ENCODE results near the gene UCK1. TPM values are rescaled to one million over a fixed set of nuclear protein-coding genes. Genes with fewer than 3 reads are reported as not detected.

Gene UCK1
- 10 to 100 TPM; 16.8 to 30.6 (median 21.3) TPM for polyA plus RNA-seq (ENCODE audit: low read depth in 6 of 6)

DNA sequence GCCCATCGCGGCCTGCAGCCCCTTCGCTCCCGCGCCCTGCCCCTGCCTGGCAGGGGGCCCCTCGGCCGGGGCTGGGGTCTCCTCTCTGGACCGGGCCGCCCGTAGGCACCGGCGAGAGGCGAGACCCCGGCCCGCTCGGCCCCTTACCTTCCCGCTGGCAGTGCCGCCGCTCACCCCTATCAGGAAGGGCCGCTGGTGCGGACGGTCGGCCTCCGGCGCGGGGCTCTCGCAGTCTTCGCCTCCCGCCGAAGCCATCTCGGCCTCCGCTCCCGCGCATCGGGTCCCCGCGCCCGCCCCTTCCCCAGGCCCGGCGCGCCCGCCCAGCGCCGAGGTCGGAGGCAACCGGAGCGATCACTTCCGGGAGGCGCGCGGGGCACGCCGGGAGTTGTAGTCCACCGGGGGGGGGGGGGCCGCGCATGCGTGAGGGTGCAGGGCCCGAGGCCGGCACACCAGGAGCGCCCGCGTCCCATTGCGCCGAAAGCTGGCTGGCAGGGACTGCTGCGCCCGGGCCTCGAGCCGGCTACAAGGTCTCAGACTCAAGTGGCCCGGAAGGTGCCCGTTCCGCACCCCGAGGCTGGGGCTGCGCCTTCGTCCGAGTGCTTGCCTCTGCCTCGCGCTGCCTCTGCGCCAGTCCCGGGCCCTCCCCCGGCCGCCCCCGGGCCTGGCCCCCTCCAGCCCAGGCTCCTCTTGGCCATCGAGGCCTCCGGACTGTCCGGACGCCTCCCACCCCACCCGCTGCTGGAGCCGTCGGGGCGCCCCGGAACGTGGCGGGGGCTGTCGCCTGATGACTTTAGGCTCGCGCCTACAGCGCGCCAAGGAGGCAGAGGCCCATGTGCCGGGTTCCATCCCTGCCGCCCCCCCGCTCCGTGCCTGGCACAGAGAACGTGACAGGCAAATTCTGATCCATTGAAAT is at the start of gene UCK1:
Gene UCK1 (minus strand): TSS at position 344 of the 913 bp plus-strand sequence. CDS start 89 bp downstream, at position 255.
- H3K4me1 Mint-ChIP-seq = peaks cover 19 to 43% (median 22%) of the 10 kb centered on the region in 3 donors
- peak; percentile 66 for DNase-seq
- ATAC-seq (ENCODE audit: low read depth in 2 of 2) = peak; percentile 92 to 94
- H3K27me3 Mint-ChIP-seq = no peaks in the 10 kb centered on the region
- peak within 1 kb of the TSS; percentile 77 to 90 (median 78) for H3K4me3 Mint-ChIP-seq
- H3K9me3 Mint-ChIP-seq = no peaks in the 10 kb centered on the region
- no peaks in the 10 kb centered on the region for H3K36me3 Mint-ChIP-seq
- peak within 1 kb of the TSS in 1 of 6 donors; percentile 69 for H3K27ac Mint-ChIP-seq

DNA sequence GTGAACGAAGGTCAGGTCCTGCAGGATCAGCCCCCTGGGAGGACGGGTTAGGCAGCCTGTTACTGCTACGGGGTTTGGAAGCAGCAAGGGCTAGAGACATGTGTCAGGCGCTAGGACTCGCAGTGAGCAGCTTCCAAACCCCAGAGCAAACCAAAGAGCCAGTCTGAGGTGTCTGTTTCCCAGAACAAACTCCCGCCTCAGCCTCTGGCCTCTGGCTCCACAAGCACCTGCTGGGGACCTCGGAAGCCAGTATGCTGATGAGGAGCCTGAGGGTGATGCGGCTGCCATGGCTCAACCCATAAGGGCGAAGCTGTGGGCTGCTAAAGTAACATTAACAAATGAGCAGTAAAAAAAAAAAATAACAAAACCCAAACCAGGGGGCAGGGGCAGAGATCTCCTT is 49.3 kb upstream of the UCK1 start:
- peaks cover 21 to 33% (median 33%) of the 10 kb centered on the region in 3 donors for H3K4me1 Mint-ChIP-seq
- H3K27me3 Mint-ChIP-seq = no peaks in the 10 kb centered on the region
- DNase-seq (no peak), ATAC-seq (ENCODE audit: low read depth in 2 of 2) (no peak)
- peak overlapping the region in 1 of 8 donors; percentile 59 for H3K4me3 Mint-ChIP-seq
- peak overlapping the region in 4 of 6 donors; percentile 54 to 91 (median 60) for H3K27ac Mint-ChIP-seq
- no peaks in the 10 kb centered on the region for H3K9me3 Mint-ChIP-seq
- peaks cover 0 to 2% of the 10 kb centered on the region in 2 donors for H3K36me3 Mint-ChIP-seq

DNA sequence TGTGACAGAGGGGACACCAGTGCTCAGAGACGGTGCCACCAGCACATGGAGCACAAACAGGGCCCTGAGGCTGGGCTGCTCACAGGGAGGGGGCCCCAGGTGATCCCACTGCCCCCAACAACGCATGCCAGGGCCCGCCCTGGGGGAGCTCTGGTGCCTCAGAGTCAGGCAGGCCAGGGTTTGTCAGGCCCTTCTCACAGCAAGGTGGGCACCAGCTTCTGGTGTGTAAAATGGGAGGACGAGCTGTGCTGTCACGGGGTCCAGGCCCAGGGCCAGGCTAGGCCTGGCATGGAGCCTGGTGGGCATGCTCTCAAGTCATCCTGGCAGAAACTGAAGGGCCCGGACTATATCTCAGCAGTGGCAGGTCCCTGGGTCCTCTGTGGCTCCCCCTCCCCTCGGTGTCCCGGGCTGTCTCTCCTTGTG is 48.7 kb upstream of the UCK1 start:
- ATAC-seq (ENCODE audit: low read depth in 2 of 2) (no peak), DNase-seq (no peak)

DNA sequence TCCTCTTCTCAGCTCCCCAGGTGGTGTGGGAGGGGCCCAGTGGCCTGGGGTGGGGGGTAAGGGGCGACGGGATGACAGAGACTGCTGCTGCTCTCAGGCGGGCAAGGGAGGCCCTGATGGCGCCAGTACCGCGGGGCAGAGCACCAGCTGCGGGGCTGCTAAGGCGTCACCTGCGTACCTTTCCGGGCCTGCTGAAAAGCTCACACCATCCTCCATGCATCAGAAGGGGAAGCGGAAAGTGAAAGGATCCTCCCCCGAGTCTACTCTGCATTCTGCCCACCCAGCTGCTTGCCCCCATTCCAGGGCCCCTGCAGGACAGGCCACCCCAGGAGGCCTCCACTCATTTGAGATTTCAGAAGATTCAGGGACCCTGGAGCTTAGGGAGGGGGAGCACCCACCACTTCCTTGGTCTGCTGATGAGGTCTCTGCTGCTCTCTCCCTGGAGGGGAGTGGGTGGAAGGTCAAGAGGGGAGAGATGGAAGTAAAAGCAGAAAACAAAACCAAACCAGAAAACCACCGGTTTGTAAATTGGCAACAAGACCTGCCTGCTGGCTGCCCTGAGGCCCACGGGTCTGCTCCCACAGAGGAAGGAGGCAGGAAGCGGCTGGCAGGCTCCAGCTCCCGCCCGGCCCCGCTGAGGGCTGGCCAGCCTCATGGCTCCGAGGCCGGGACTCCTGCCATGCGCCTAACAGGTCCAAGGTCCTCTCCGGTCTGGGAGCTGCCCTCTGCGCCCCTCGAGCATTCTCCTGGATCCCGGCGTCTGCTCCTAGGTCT is 47.9 kb upstream of the UCK1 start:
- Mint-ChIP-seq H3K27ac (peak overlapping the region; percentile 91 to 98 (median 96)), H3K27me3 (no peaks in the 10 kb centered on the region), H3K9me3 (no peaks in the 10 kb centered on the region), H3K36me3 (no peaks in the 10 kb centered on the region), H3K4me3 (peak overlapping the region; percentile 59 to 87 (median 83)), H3K4me1 (peaks cover 17 to 26% (median 23%) of the 10 kb centered on the region in 3 donors)
- DNase-seq (peak; percentile 79), ATAC-seq (ENCODE audit: low read depth in 2 of 2) (peak; percentile 97 to 98)

More for the DNA sequence above, 48.7 kb upstream of the UCK1 start:
- Mint-ChIP-seq H3K27ac (peak overlapping the region; percentile 54 to 96 (median 93)), H3K4me3 (peak overlapping the region in 3 of 8 donors; percentile 68 to 85 (median 70)), H3K4me1 (peaks cover 17 to 28% (median 28%) of the 10 kb centered on the region in 3 donors), H3K9me3 (no peaks in the 10 kb centered on the region), H3K27me3 (no peaks in the 10 kb centered on the region), H3K36me3 (no peaks in the 10 kb centered on the region)

DNA sequence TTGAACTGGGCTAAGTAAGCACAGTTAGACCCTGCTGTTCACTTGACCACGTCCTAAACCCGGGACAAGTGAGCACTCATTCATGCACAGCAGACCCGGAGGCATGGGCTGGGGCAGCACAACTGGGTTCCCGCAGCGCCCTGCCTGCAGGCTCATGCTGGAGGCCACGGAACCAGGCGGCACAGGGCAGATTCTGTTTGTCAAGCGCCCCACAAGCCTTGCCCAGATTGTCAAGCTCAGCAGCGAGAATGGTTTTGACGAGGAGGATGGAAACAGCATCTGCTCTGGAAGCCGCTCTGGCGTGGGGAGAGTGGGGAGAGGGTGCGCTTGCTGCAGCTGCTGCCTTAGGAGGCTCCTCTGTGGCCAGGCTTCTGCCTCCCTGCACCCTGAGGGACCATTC is 47.0 kb upstream of the UCK1 start:
- DNase-seq (no peak), ATAC-seq (ENCODE audit: low read depth in 2 of 2) (no peak)
- Mint-ChIP-seq H3K27me3 (no peaks in the 10 kb centered on the region), H3K36me3 (no peaks in the 10 kb centered on the region), H3K4me3 (peak overlapping the region; percentile 9 to 83 (median 64)), H3K9me3 (no peaks in the 10 kb centered on the region), H3K27ac (peak overlapping the region; percentile 79 to 98 (median 94)), H3K4me1 (peaks cover 17 to 26% (median 23%) of the 10 kb centered on the region in 3 donors)

DNA sequence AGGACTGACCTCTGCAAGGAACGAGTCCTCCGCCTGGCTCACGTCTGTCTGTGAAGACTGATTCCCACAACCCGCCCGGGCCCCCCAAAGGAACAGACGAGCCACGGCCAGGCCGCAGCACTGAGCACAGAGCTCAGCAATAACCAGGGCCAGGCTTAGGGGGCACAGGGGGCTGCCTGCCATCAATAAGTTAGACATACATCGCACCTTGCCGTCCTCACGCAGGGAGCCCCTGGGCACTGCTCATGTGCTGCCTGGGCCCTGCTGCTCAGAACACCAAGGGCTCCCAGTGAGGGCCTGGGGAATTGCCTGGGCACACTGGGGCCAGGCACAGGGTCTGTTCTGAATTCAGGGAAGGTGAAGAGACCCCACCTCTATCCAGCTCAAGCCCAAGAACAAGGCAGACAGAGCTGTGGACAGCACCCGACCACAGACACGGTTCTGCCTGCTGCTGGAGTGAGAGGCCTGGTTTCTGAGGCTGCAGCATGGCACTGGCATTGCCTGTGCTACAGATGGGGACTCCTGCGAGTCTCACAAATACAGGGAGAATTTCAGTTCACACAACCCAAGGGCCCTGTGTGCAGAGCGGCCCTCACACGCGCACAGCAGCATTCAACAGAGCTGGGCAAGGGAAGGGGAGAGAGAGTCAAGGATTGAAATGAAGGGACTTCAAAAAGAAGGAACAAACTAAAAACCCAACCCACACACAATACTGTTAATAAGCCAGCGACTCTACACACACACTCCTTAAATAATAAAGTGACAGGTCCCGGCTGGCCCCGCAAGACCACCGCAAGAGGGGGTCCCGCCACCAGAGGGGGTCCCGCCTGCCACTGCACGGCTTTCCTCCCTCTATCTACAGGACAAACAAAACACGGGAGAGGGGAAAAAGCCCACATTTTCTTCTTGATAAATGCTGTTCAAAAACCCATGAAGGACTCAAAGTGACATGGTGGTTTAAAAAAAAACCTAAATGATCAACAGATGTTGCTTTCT is 46.2 kb upstream of the UCK1 start:
- Mint-ChIP-seq H3K4me1 (peaks cover 17 to 26% (median 23%) of the 10 kb centered on the region in 3 donors), H3K9me3 (no peaks in the 10 kb centered on the region), H3K36me3 (no peaks in the 10 kb centered on the region), H3K4me3 (peak overlapping the region in 7 of 8 donors; percentile 9 to 83 (median 55)), H3K27me3 (no peaks in the 10 kb centered on the region), H3K27ac (peak overlapping the region; percentile 79 to 98 (median 94))
- DNase-seq = no peak
- no peak for ATAC-seq (ENCODE audit: low read depth in 2 of 2)

DNA sequence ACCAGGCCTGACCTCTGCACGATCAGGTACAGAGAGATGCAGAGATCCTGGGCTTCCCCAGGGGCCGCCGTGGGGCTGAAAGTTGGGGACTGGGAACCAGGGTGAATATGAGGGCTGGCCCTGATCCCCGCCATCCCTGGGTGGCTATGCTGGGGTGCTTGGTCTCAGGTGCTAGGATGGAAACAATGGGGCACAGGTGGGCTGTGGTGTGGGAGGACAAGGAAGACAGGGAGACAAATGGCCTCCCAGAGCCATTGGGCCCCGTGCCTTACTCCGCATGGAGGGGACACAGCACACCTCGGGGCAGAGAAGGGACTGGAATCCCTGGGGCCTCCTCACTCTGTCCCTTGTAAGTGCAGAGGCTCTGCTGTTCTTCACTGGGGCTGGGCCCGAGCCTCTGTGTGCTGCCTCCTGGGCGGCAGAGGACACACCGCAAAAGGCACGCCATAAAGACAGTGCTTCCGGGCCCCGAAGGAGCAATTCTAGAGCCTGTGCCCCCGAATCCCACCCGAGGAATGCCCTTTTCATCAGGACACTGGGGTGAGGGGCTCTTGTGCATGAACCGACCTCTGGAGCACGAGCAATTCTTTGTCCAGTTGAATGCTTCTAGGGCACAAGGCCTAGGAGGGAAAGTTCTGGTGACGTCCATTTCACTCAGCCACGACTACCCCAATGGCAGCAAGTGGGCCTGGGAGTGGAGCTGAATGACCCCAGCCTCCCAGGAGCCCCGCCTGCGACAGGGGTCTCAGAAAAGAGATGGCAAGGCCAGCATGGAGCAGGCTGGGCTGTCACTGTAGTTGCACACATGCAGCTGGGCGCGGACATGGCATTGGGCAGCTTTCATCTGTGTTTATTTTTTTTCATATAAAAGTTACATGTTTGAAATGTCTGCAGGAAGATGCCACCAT is 45.1 kb upstream of the UCK1 start:
- Mint-ChIP-seq H3K36me3 (no peaks in the 10 kb centered on the region), H3K27me3 (no peaks in the 10 kb centered on the region), H3K4me1 (peaks cover 19 to 26% (median 23%) of the 10 kb centered on the region in 3 donors), H3K4me3 (no peak overlapping the region), H3K27ac (peak overlapping the region in 4 of 6 donors; percentile 15 to 57 (median 44)), H3K9me3 (no peaks in the 10 kb centered on the region)
- ATAC-seq (ENCODE audit: low read depth in 2 of 2) (no peak), DNase-seq (no peak)

DNA sequence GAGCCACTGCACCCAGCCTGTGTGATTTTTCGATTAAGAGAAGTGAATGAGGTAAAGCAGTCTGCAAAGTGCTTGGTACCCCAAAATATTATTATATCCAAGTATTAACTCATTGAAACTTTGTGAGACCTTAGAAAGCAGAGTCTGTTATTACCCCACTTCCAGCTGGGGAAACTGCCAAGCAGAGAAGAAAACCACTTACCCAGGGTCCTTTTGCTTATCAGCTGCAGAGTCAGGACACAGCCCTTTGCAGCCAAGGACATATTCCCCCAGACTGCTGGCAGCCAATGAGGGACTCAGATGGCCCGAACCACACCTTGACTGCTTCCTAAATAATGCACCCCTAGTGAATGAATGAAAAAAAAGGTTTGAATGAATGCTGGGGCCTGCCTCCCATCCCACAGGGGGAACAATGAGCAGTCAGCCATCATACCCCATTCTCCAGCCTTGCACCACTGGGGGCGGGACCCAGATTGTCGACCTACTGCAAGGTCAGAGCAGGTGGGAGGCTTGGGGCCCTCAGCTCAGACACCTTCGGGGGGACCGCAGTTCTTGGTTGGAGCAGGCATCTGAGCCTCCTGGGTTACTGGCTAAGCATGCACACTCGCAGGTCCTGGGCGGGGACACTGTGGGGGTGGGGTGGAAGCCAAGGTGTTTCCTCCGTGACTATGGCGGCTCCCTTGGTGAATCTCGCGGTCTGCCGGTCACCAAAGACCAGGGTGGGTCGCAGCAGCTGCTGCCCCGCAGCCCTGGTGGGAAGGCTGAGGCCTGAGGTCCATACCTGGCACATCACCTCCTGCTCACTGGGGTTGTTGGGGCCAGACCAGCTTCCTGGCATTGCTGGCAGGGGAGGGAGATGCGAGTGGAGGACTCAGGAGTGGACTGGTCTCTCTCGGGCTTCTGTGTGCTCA is 43.9 kb upstream of the UCK1 start:
- H3K9me3 Mint-ChIP-seq = no peaks in the 10 kb centered on the region
- DNase-seq (no peak), ATAC-seq (ENCODE audit: low read depth in 2 of 2) (no peak)
- no peaks in the 10 kb centered on the region for H3K36me3 Mint-ChIP-seq
- no peaks in the 10 kb centered on the region for H3K27me3 Mint-ChIP-seq
- H3K27ac Mint-ChIP-seq = peak overlapping the region in 5 of 6 donors; percentile 12 to 60 (median 49)
- H3K4me3 Mint-ChIP-seq = no peak overlapping the region
- peaks cover 20 to 26% (median 23%) of the 10 kb centered on the region in 3 donors for H3K4me1 Mint-ChIP-seq

DNA sequence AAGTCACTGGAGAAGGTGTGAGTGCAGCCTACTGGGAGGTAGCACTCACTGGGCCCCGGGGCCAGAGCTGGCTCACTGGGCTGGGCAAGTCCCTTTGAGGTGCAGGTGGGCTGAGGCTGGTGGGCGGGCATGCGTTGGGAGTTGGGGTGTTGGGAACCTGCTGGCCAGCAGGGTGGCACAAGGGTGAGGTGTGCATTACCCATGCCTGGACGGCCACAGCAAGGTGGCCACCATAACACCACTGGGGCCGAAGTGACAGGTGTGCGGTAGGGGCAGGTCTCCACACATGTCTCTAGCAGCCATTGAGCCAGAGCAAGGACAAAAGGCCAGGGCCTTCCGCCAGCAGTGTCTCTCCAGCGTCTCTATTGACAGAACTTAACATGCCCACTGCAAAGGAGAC is 36.8 kb upstream of the UCK1 start:
- H3K9me3 Mint-ChIP-seq = peaks cover 0 to under 1% (median 0%) of the 10 kb centered on the region in 7 donors
- no peaks in the 10 kb centered on the region for H3K36me3 Mint-ChIP-seq
- H3K27me3 Mint-ChIP-seq = no peaks in the 10 kb centered on the region
- peak overlapping the region in 1 of 8 donors; percentile 59 for H3K4me3 Mint-ChIP-seq
- no peak overlapping the region for H3K27ac Mint-ChIP-seq
- H3K4me1 Mint-ChIP-seq = peaks cover 0 to 3% (median 0%) of the 10 kb centered on the region in 3 donors
- DNase-seq (no peak), ATAC-seq (ENCODE audit: low read depth in 2 of 2) (no peak)

DNA sequence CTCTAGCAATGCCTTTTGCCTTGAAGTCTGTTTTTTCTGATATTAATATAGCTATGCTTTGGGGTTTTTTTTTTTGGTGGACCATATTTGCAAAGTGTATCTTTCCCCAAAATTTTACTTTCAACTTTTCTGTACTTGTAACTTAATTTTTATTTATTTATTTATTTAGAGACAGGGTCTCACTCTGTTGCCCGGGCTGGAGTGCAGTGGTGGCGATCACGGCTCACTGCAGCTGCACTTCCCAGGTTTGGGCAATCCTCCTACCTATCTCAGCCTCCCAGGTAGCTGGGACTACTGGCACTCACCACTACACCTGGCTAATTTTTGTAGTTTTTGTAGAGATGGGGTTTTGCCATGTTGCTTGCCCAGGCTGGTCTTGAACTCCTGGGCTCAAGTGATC is 35.1 kb upstream of the UCK1 start:
- ATAC-seq (ENCODE audit: low read depth in 2 of 2) = no peak
- H3K9me3 Mint-ChIP-seq = peaks cover 0 to 8% (median 0%) of the 10 kb centered on the region in 7 donors
- H3K4me3 Mint-ChIP-seq = peak overlapping the region in 1 of 8 donors; percentile 25
- DNase-seq = no peak
- peak overlapping the region in 1 of 6 donors; percentile 47 for H3K27ac Mint-ChIP-seq
- peaks cover 0 to 1% (median 0%) of the 10 kb centered on the region in 3 donors for H3K4me1 Mint-ChIP-seq
- no peaks in the 10 kb centered on the region for H3K36me3 Mint-ChIP-seq
- no peaks in the 10 kb centered on the region for H3K27me3 Mint-ChIP-seq

DNA sequence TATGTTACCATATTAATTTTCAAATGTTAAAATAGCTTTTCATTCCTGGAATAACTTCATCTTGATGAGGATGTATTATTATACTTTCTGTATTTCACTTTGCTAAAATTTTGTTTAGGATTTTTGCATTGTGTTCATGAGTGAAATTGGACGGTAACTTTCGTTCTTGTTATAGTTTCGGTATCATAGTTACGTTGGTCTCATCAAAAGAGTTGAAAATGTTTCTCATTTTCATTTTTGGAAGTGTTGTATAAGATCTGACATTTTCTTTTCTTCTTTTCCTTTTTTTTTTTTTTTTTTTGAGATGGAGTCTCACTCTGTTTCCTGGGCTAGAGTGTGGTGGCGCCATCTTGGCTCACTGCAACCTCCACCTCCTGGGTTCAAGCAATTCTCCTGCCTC is 34.3 kb upstream of the UCK1 start:
- H3K4me3 Mint-ChIP-seq = no peak overlapping the region
- no peak overlapping the region for H3K27ac Mint-ChIP-seq
- no peaks in the 10 kb centered on the region for H3K4me1 Mint-ChIP-seq
- no peak for ATAC-seq (ENCODE audit: low read depth in 2 of 2)
- peaks cover 0 to 8% (median 0%) of the 10 kb centered on the region in 7 donors for H3K9me3 Mint-ChIP-seq
- H3K27me3 Mint-ChIP-seq = no peaks in the 10 kb centered on the region
- H3K36me3 Mint-ChIP-seq = no peaks in the 10 kb centered on the region
- no peak for DNase-seq
